ENCODE results near the gene OR10A3. TPM values are rescaled to one million over a fixed set of nuclear protein-coding genes. Genes with fewer than 3 reads are reported as not detected.

Gene OR10A3
- total RNA-seq, 1 experiment from 2014 or later = not detected

DNA sequence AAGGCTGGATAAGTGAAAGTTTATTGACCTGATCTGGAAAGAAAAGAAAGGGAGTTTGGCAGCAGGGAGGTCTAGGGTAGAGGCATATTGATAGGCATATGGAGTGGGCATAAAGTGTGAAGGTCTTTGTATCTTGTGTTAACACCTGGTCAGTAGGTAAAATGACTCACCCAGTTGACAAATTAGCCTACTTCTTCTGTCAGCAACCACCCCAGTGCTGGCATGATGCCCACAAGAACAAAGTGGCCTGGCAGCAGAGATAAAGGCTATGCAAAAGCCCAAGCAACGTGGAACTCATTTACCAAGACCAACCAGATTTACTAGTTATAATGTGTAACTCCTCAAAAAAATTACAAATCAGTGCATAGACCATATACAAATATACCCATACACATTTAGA, 4.9 kb downstream of the OR10A3 start:
- DNase-seq (ENCODE audit: low spot score) = peak; percentile 90

DNA sequence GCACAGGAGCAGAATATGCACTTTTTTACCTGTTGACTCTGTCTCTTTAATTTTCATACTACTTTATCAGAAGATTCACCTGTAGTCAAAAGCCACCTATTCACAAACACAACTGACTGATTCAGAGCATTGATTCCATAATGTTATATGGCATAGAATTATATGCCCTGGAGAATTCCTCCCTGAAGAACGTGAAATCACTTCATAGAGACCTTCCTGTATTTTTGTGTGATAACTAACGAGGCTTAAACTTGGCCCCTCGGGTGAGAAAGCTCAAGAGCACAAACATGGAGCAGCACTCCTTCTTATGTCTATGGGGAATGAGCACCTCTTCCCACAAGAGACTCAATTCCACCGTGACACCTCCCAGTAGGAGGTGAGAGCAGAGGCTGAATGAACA, 10.3 kb downstream of the OR10A3 start, which contains the start of gene OR10A6:
Gene OR10A6, minus strand, starts transcription at position 101 of the 400 bp plus-strand sequence. CDS start 2,606 bp downstream, outside the sequence.
- DNase-seq (ENCODE audit: low spot score) = no peak

DNA sequence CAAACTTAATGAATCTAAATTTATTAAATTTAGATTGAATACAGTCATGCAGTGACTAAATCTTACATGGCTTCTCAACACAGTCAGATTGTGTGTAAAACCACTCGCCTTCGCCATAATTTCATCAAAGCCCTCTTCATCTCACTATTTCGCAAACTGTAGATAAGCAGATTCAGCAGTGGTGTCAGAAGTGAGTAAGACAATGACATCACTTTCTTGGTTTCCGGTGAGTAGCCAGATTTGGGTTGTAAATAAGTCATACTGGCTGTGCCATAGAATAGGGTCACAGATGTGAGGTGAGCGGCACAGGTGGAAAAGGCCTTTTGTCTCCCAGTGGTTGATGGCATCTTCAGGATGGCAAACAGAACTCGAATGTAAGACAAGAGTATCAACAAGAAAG, 13.9 kb downstream of the OR10A3 start:
- DNase-seq (ENCODE audit: low spot score) = no peak

DNA sequence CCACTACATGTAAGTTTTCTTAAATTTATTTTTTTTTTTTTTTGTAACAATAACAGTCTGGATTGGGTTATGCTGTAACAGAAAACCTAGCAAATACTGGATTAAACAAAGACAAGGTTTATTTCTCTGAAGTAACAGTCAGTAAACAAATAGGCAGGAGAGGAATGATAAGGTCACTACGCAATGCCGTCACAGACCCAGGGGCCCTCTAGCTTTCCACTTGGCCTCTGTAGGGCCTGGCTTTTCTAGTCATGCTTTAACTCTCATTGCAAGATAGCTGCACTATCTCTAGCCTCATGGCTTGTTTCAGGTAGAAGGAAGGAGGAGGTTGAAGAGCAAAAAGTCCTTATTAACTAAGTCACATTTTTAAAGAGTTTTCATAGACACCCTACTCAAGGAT, 17.0 kb downstream of the OR10A3 start:
- DNase-seq (ENCODE audit: low spot score) = no peak

DNA sequence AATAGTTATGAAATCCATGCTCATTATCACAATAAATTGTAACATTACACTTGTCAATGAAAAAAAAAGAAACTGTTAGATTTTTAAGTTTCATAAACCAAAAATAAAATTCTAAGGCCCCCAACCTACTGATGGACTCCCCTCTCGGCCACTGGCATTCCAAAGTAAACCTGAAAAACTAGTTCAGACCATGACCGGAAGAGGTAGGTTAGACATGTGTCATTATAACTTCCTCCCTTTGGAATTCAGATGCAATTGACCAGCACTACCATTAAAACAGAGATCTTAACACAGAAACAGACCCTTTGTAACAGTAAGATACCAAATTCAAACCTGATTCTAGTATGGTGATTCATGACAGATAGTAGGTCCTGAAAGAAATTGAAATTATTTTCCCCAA, 23.4 kb downstream of the OR10A3 start:
- DNase-seq (ENCODE audit: low spot score) = no peak

DNA sequence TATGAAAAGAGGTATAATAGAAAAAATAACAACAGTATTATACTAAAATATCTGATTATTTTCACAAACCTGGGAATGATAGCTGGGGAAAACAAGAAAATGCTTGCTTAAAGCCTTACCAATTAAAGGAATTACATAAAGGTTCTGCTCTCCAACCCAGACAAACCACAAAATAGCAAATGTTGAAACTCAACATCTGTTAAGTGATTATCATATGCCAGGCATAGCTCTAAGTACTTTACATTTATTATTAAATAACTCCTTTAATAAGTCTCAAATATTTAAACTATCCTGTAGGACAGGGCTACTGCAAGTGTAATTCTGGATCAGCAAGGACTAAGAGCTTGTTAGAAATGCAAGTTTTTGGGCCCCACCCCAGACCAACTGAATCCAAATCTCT, 30.5 kb downstream of the OR10A3 start:
- no peak for DNase-seq (ENCODE audit: low spot score)

DNA sequence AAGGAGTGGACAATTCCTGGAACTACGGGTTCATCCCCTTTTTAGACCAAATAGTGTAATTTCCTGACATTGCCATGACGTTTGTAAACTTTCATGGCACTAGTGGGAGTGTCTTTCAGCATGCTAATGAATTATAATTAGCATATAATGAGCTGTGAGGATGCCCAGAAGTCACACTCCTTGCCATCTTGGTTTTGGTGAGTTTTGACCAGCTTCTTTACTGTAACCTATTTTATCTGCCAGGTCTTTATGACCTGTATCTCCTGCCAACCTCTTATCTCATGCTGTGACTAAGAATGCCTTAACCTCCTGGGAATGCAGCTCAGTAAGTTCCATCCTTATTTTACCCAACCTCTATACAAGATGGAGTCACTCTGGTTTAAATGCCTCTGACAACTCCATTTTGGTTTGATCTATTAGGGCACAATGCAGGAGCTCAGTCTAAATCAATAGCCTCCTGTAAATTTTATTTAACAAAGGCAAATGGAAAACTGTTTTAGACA, 31.2 kb downstream of the OR10A3 start:
- no peak for DNase-seq (ENCODE audit: low spot score)

DNA sequence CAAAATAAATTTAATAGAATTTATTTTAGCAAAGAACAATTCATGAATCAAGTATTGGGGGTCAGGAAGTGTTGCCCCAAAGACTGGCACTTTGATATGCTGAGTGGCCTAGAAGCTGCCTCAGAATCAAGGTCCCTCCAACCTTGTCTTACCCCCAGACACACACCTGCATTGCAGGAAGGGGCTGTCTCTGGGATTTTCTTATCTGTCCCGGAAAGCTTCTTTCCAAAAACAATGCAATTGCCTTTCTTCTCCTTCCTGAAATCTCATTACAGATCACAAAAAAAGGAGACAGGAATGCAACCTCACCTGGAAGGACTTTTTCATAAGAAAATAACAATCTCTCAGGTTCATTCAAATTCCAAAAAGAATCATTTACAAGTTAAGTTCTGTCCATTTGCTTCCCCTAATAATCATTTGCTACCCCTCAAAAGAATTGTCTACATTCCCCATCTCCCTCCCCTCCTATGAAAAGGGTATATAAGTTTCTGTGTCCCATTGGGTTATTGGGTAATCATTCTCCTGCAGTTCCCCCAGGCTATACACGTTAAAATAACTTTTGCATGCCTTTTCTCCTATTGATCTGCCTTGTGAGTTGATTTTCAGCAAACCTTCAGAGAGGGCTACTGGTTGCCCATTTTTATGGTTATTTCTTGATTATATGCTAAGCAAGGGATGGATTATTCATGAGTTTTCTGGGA, 31.8 kb downstream of the OR10A3 start:
- no peak for DNase-seq (ENCODE audit: low spot score)

DNA sequence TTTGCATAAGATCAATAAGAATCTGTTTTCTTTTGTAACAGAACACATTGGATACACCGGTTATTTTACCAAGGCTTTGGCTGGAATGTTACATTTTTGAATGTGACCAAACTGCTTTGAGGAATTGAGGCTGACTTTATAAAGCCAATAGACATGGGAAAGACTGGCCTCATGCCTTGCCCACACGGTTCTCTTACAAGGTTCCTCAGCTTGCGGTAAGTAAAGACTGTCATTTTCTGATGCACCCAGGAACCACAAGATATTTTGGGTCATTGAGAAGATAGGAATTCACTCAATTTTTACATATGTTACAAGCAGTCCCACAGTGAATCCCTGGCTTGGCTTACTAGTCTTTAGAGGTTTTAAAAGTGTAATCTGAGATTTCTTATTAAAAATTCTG, 34.4 kb downstream of the OR10A3 start:
- DNase-seq (ENCODE audit: low spot score) = no peak

DNA sequence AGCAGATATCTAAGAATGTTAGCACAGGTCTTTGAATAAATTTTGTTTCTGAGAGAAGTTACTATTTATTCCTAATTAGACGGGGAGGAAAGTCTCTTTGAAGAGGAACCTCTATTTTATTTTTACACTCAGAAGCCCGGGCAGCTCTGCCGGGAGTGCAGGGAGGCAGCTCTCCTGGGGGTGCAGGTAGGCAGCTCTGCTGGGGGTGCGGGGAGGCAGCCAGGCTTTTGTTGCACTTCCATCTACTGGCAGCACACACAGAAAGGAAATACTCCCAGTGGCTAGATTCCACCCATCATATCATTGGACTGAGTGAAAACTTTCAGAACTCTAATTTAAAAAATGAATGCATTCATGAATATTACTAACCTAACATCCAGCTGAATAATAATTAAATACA, 35.0 kb downstream of the OR10A3 start:
- no peak for DNase-seq (ENCODE audit: low spot score)

DNA sequence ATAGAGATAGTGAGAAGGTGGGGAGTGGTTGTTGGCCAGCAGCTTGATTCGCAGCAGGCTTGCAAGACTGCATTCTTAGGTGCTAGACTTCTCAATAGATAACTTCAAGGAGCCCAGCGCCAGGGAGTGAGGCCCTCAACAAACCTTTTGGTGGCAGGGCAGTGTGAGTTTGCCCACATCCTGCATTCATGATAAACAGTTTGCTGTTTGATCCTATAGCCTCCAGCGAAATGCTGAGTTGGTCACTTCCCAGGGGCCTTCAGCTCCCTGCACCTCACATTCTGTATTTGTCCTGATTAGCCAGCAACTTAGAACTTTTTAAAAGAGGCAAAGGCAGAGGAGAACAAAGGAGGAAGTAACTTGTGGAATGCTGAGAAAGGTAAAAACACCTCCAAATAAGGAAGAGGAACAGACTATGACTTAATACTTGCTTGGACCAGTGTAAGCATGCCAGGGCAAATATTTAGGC, 35.5 kb downstream of the OR10A3 start:
- no peak for DNase-seq (ENCODE audit: low spot score)

DNA sequence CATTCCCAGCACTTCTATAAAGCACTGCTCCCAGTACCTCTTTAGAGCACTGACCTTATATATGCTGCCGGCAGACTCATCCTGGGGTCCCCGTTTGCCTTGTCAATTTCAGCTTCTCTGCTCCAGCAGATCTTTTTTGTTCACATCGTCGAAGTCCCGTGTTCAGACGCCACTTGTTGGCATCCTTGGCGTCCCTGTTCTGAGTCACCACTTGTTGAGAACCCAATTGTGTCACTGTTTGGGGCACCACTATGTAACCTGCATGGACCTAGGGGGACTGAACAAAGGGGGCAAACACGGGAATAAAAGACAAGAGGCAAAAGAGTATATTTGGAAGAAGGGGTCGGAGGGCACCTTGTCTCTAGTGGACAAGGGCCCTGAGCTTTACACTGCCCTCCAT, 36.0 kb downstream of the OR10A3 start:
- DNase-seq (ENCODE audit: low spot score) = no peak

DNA sequence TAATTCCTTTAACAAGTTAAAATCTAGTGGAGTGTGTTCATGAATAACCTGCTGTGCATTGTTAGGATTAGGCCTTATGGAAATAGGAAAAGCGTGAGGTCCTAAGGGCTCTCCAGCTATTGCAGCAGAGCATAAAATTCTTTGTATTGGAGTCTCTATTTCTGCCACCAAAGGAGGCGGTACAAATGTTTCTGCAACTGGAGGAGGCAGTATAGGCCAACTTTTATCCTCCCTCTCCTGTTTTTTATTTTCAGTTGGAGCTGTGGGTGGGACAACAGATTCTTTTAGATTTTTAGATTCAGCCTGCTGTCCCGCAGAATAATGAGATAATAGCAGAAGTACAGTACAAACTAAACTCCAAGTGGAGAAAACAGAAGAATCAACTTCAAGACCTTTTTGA, 36.6 kb downstream of the OR10A3 start:
- DNase-seq (ENCODE audit: low spot score) = peak; percentile 20

DNA sequence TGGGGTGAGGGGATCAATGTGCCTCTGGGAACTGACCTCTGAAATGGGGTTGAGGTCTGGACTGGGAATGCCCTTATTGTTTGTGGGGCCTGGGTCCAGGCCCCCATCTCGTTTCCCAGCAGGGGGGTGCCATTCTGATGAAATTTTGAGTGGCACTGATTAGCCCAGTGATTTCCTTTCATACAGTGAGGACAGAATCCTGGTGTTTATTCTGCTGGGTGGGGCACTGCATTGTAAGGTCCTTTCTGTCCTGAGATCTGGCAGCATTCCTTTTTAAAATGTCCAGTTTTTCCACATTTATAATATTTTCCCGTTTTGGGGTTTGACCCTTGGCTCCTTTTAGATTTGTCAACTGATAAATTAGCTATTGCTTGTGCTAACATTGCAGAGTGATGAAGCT, 37.6 kb downstream of the OR10A3 start:
- DNase-seq (ENCODE audit: low spot score) = no peak

DNA sequence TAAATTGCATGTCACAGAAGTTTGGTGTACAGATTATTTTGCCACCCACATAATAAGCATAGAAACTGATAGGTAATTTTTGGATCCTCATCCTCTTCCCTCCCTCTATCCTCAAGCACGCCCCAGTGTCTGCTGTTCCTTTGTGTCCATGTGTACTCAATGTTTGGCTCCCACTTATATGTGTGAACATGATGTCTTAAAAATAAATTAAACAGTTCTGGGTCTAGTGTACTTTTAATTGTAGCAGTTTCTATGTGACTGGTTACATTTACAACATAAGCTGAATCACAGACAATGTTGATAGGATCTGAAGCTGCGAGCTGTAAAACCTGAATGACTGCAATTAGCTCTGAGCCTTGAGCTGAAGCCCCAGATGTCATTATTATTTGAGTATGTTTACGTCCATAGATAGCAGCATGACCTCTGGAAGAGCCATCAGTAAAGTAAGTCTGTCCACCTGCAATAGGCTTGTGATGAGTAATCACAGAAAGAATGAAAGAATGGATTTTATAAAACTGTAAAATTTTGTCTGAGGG, 40.1 kb downstream of the OR10A3 start:
- DNase-seq (ENCODE audit: low spot score) = no peak

DNA sequence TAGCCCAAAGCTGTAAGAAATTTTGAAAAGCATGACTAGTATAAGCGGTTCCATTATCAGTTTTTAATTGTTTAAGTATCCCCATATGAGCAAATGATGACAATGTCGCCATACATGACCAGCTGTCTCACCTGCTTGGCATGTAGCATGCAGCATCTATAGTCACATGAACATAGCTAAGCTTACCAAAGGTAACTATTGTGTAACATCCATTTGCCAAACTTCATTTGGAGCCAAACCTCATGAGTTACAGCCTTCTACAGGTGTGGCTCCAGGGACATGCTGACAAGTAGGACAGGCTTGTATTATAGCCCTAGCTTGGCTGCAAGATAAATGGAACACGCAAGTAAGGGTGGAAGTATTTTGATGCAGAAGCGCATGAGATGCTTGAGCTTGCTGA, 40.8 kb downstream of the OR10A3 start:
- no peak for DNase-seq (ENCODE audit: low spot score)

DNA sequence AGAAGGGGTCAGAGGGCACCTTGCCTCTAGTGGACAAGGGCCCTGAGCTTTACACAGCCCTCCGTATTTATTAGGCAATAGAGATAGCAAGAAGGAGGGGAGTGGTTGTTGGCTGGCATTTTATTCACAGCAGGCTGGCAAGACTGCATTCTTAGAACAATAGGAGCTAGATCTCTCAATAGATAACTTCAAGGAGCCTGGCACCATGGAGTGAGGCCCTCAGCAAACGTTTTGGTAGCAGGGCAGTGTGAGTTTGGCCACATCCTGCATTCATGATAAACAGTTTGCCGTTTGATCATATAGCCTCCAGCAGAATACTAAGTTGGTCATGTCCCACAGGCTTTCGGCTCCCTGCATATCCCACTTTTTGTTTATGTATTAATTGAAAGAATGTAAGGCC, 42.1 kb downstream of the OR10A3 start:
- DNase-seq (ENCODE audit: low spot score) = no peak

DNA sequence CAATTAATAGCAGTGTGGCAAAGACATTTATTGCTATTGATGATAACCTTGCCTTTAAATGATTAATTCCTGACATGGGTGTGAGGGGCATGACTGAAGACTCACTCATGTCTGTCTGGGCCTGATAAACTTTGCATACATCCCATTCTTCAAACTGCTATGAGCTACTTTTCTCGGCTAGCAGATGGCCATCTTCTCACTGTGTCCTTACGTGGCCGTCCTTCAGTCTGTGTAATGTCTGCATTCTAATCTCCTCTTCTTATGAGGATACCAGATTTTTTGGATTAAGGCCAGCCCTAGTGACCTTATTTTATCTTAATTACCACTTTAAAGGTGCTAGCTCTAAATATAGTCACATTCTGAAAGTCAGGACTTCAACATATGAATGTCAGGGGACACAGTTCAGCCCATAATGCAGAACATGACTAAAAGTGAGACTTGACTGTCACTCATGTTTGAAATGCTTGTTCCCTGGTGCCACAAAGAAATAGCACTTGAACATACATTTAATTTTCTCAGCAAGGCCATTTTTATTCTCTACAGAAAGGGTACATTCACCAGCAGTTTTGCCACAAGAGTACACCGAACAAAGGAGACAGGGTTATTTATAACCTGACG, 42.7 kb downstream of the OR10A3 start:
- DNase-seq (ENCODE audit: low spot score) = no peak

DNA sequence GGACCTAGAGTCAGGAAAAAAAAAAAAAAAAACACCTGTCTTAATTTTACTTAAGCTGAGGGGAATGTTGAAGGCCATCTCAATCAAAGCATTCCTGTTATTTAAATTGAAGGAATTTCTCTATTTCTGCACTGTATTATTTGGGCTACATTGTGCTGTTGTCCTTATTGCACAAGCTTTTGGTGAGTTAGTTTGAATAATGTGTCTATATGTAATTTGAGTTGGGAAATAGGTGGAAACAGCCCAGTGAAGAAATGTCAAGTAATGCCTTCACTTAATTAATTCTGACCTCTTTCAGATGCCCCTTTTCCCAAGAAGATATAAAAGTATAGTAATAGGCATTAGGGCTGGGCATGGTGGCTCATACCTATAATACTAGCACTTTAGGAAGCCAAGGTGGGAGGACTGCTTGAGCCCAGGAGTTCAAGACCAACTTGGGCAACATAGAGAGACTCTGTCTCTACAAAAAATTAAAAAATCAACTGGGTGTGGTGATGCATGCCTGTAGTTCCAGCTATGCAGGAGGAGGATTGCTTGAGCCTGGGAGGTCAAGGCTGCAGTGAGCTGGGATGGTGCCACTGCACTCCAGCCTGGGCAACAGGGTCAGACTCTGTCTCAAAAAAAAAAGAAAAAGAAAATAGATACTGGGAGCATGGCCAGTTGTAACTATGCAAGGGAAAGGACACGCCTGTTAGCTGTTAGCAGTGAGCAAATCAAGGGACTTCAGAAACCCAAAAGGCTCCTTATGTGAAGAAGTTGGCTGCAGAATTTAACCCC, 45.3 kb downstream of the OR10A3 start:
- DNase-seq (ENCODE audit: low spot score) = no peak

DNA sequence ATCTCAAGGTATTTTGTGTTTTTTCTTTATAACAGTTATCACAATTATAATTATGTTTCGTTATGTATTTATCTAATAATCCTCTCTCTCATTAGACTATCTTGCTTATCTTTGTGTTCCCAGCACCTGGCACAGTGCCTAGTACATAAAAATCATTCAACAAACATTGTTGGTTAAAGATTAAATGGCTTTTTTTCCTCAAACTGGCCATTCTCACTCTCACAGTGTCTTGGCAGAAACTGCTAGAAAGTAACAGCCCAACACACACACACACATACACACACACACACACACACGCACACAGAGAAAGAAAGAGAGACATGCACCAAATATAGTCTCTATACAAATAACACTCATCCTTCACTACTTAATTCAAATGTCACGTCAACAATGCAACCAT, 47.3 kb downstream of the OR10A3 start:
- no peak for DNase-seq (ENCODE audit: low spot score)

DNA sequence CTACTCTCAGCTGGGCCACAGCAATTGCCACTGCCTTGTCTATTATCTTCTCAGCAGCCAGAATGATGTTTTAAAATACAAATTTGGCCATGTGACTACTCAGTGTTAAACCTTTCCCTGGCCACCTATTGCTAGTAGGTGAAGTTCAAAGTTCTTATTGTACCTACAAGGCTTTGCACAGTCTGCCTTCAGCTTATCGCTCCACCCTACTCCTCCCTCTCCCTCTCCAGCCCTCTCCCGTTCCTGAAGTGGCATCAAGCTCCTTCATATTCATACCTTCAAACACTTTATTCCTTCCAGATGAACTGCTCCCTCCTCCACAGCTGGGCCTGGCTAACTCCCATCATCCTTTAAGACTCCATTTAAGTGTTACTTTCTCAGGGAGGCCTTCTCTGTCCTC, 47.7 kb downstream of the OR10A3 start:
- DNase-seq (ENCODE audit: low spot score) = peak; percentile 51

DNA sequence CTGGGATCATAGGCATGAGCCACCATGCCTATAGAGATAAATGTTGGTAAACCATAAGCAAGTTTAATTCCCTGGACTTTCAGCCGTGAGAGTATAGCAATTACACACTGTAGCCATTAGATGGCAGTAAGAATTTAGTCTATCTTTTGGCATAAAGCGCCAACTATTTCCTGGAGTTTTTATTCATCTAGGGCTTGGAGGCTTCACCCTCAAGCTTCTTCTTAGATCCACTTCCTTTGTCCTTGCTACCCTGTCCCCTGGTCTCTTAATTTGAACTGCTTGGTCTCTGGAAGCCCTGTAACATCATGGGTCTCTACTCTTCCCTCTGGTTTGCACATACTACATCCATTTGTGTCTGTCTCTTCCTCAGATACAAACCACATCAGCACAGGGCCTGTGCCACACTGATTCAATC, 48.7 kb downstream of the OR10A3 start:
- peak; percentile 72 for DNase-seq (ENCODE audit: low spot score)
